Posterior vena cava (tissue), 2 donors: Measurements from ENCODE around the gene GATA5. TPM values are rescaled to one million over a fixed set of nuclear protein-coding genes. Genes with fewer than 3 reads are reported as not detected.
"Not testable (repeated sequence)": the region's sequence is repeated elsewhere in the genome, so short reads cannot be mapped to it uniquely, and the experiment has no call there.

Experiments
- DNase-seq: peaks from one replicate; pipeline ENCODE4 v3.0.0-alpha.2; 2020; ENCODE audit warnings: low spot score
- intact Hi-C, 2 donors: fragments of 100-400 bp; cut with DNase I; formaldehyde crosslinking; loops; one replicate each; pipeline versions ENCODE4 v1.14.1 to v1.14.2; 2022 to 2023
- total RNA-seq, 2 donors: library from RNA; stranded (reverse); fragmentation: NEBNext Ultra II Directional; extraction: Animal tissue kit (Norgen Biotek cat#: 25700); gene quantifications; one replicate each; pipeline ENCODE4 v1.2.1, GENCODE V29; 2021
- donor health status: DM: yes; HTN: yes; CAD: no.
- donor health status: DM: yes; HTN: yes; CAD: no.

Gene GATA5
- total RNA-seq, 2 donors from 2014 or later = 3.8 to 6.8 TPM

- no peak for DNase-seq
- intact Hi-C loops = no loop called here
Observed at GRCh38 chr20:62427172-62428001, 48.4 kb downstream of the GATA5 start, which contains the start of gene RBBP8NL. Gene RBBP8NL (minus strand): TSS chr20:62427539. CDS start chr20:62419647, 7,892 bp downstream.

- intact Hi-C loops = no loop called here
- DNase-seq = no peak
Observed at GRCh38 chr20:62426699-62427131, 49.1 kb downstream of the GATA5 start.

DNA sequence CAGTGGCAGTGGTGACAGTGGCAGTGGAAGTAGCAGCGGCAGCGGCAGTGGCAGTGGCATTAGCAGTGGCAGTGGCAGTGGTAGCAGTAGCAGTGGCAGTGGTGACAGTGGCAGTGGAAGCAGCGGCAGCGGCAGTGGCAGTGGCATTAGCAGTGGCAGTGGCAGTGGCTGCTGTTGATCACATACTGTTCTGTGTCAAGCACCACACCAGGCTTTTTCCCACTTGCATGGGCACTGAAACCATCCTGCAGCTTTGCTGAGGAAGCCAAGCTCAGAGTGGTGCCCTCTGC, 49.8 kb downstream of the GATA5 start:
- intact Hi-C loops, DNase-seq: not testable (repeated sequence)

DNA sequence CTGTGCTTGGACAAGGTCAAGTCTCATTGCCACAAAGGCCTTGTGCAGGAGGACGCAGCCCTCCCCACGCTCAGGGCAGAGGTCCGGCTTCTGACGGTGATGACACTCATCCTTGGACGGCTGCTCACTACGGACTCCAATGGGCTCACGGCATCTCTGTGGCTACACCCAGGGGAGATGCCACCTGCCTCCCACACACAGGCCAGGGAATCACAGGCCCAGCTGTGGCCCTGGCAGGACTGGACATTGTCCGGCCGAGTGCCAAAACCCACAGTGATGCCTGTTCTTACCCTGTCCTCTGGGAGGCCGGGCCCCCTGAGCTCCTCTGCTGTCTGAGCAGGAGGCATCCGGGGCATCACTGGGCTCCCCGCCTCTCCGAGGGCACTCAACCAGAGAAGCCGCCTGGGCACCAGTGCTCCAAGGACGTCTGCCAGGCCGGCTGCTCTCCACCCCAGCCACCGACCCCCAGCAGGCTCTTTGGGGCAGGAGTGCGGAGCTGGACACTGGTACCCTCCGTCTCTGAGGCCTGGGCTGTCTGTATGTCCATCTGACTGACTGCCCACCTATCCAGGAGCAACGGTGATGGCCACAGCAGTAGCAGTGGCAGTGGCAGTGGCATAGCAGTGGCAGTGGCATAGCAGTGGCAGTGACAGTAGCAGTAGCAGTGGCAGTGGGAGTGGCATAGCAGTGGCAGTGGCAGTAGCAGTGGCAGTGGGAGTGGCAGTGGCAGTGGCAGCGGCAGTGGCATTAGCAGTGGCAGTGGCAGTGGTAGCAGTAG, 50.3 kb downstream of the GATA5 start:
- intact Hi-C loops = no loop called here
- DNase-seq = no peak

DNA sequence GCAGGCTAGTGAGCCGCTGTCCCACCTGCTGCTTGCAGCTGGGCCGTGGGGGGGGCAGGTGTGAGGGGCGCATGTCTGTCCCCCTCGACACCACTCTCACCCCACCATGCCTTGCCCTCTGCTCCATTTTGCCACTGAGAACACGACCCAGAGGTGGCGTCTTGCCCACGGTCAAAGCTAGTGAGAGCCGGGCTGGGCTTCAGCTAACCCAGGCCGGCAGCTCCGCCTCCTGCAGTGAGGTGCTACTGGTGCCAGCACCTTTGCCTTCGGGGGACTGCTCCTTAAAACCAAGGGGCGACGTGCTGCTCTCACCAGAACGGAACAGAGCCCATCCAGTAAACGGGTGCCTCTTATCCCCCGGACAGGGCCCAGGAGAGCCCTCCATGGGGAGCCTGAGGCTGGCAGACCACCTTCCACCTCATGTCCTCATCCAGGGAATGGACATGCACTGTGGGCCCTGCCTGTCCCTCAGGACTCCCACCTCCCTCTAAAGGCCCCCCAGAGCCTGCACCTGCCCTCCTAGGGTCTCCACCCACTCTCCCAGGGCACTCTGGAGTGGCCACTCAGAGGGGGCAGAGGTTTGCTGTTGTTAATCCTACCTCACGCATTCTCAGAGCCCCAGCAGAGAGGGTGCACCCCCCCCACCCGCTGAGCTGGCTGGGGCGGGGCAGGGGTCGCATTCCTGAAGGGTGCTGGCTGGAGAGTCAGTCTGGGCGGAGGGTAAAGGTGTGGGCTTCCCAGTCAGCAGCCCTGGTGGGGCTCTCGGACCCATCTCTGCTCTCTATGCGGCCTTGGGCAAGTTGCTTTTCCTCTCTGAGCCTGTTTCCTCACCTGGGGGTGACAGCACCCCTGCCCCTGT, 51.3 kb downstream of the GATA5 start:
- DNase-seq = no peak
- intact Hi-C loops = no loop called here

- intact Hi-C loops = no loop called here
- no peak for DNase-seq
Observed at GRCh38 chr20:62423326-62423706, 52.5 kb downstream of the GATA5 start.

DNA sequence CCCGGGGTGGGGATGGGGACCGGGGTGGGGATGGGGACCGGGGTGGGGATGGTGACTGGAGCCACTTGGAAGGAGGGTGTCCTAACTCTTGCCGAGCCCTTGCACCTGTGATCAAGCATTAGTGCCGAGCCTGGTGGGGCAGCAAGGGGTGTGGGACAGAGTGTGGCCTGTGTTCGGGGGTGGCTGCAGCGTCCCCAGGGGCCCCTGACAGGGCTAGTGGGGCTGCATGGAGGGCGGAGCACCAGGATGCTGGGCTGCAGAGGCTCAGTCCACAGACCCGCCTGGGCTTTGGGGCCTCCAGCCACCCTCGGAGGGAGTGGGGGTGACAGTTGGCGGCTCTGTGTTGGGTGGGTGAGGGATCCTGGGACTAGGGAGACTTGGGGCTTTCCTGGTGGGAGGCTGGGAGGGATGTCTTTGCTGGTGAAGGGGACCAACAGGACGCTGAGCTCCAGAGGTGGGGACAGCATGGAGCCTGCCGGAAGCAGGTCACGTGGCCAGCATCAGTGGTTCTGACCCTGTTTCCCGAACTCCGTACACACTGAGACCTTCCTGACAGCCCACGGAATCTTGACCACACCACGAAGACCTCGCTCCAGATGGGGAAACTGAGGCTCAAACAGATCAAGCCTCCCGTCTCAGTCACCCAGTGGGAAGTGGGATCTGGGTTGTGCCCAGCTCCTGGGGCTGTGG, 53.0 kb downstream of the GATA5 start:
- no peak for DNase-seq
- intact Hi-C loops = no loop called here

DNA sequence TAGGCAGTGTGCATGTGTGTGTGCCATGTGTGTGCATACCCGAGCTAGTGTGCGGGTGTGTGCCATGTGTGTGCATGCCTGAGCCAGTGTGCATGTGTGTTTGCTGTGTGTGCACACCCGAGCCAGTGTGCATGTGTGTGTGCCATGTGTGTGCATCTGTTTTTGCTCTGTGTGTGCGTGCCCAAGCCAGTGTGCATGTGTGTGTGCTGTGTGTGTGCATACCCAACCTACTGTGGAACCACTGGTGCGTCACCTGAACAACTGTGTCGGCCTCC, 54.1 kb downstream of the GATA5 start:
- intact Hi-C loops = no loop called here
- no peak for DNase-seq

DNA sequence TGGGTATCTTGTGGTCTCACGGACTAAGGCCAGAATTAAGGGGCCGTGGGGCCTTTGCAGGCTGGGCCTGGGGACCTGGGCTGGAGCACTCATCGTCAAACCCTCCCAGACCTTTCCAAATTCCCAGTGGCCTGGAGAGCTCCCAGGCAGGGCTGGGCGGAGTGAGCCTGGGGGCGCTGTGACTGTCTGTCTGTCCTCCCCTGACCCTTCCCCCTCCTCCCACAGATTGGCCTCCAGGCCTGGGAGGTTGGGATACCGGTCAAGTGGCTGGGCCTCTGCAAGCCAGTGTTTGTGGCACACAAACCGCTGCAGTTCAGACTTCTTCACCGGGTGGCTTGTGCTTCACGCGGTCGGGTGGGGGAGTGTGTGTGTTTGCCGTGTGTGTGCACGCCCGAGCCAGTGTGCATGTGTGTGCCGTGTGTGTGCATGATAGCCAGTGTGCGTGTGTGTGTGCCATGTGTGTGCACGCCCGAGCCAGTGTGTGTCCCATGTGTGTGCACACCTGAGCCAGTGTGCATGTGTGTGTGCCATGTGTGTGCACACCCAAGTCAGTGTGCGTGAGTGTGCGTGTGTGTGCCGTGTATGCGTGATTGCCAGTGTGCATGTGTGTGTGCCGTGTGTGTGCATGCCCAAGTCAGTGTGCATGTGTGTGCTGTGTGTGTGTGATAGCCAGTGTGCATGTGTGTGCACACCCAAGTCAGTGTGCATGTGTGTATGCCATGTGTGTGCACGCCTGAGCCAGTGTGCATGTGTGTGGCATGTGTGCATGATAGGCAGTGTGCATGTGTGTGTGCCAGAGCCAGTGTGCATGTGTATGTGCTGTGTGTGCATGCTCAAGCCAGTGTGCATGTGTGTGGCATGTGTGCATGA, 54.7 kb downstream of the GATA5 start:
- intact Hi-C loops = no loop called here
- DNase-seq = no peak

DNA sequence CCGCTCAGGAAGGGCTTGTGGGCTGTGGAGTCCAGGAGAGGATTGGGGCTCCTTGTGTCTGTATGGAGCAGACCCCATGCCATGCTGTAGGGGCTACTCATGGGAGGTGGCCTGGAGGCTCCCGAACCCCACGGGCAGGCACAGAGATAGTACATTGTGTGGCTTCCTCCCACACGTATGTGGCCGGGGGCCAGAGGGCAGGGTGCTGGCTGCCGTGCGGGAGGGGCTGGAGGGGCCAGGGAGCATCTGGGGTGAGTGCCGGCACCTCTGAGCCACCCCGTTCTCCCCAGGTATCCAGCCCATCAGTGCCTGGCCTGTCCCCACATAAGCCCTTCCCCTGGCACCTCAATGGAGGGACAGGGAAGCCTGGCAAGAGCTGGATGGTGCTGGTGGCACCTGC, 56.0 kb downstream of the GATA5 start:
- intact Hi-C loops = loop anchor here (1.0 to 10.0 kb wide), 2 partner anchors 127 to 195 kb away; no protein-coding TSS in a partner anchor
- DNase-seq = no peak

GRCh38 chr20:62418709-62419487, 56.9 kb downstream of the GATA5 start:
- DNase-seq = no peak

GRCh38 chr20:62417981-62418708, 57.6 kb downstream of the GATA5 start:
- DNase-seq = no peak
- intact Hi-C loops = loop anchor here in 1 of 2 donors (10.0 kb wide), 1 partner anchor 197 kb away; no protein-coding TSS in a partner anchor

More at GRCh38 chr20:62418709-62419487, 56.9 kb downstream of the GATA5 start:
- intact Hi-C loops = loop anchor here (1.0 to 10.0 kb wide), 2 partner anchors 127 to 196 kb away; no protein-coding TSS in a partner anchor

DNA sequence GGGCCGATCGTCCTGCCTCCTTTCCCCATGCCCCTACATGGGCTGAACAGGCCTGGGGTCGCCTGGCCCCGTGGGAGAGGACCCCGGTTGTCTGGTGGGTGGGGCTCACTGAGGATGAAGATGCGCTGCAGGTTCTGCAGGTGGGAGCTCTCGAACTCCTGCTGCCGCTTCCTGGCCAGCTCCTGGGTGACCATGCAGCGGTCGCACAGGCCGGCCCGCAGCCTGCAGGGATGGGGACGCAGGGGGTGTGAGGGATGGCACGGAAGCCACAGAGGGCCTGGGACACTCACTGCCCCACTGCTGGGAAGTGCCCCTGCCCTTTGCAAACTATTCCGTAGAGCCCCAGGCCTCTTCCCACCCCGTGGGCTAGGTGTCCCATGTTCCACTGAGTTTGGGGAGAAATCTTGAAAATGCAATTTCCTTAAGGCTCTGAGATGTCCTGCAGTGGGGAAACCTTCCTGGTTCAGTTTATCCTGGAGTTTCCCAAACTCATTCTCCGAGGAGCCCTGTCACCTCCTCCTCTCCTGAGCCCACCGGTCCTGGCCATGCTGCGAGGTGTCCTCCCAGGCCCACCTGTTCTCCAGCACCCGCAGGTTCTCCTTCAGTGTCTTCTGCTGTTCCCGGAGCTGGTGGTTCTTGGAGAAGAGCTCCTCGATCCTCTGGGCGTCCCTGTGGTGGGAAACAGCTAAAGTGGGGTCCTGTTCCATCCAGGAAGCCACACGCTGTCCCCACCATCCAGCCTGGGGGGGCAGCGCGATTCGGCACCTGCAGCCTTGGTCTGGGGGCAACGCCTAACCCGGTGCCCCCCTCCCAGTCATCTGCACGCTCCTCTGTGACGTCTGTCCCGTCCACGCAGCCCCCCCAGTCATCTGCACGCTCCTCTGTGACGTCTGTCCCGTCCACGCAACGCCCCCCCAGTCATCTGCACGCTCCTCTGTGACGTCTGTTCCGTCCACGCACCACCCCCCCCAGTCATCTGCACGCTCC, 58.9 kb downstream of the GATA5 start:
- DNase-seq = no peak
- intact Hi-C loops = loop anchor here in 1 of 2 donors (10.0 kb wide), 1 partner anchor 198 kb away; no protein-coding TSS in a partner anchor

- intact Hi-C loops = loop anchor here in 1 of 2 donors (10.0 kb wide), 1 partner anchor 199 kb away; no protein-coding TSS in a partner anchor
- DNase-seq = no peak
Observed at GRCh38 chr20:62415354-62416111, 60.3 kb downstream of the GATA5 start.
